ENCODE data around the gene CYP2W1. TPM values are rescaled to one million over a fixed set of nuclear protein-coding genes. Genes with fewer than 3 reads are reported as not detected.
"Not testable (repeated sequence)": the region's sequence is repeated elsewhere in the genome, so short reads cannot be mapped to it uniquely, and the experiment has no call there.

CYP2W1 gene
- polyA plus RNA-seq, 1 donor, result 598 TPM

GRCh38 chr7:959740-960139 lies 23.2 kb upstream of the CYP2W1 start:
- H3K4me3 ChIP-seq (ENCODE audit: low read length); H3K27ac ChIP-seq (ENCODE audit: low read length); DNase-seq; H3K36me3 ChIP-seq (ENCODE audit: control insufficient read depth, insufficient read depth, low read length); H3K27me3 ChIP-seq (ENCODE audit: control insufficient read depth, insufficient read depth, low read length): not testable (repeated sequence)
- Histone ChIP-seq H3K4me1 (ENCODE audit: control insufficient read depth, insufficient read depth, low read length) (peaks cover 31% of the 10 kb centered on the region), H3K9me3 (ENCODE audit: control insufficient read depth, low read depth, low read length) (peaks cover 18% of the 10 kb centered on the region)
- no CpG with 5 or more reads among the region's 10 CpGs for WGBS (ENCODE audit: insufficient coverage, low lambda C conversion rate)

DNA sequence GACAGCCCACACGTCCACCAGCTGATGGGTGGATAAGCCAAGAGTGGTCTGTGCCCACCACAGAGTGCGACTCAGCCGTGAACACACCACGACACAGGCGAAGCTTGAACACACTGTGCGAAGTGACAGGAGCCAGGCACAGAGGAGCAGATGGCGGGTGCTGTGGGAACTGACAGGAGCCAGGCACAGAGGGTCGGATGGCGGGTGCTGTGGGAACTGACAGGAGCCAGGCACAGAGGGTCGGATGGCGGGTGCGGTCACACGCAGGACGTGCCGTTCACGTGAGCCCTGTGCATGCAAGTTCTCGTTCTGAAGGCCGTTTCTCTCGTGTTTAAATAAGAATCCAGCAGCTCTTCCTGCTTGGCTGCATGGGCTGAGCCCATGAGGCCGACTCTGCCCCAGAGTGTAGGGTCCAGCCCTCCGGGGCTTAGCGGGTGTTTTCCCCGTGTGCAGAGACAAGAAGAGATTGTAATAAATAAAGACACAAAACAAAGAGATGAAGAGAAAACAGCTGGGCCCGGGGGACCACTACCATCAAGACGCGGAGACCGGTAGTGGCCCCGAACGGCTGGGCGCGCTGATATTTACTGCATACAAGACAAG lies 22.6 kb upstream of the CYP2W1 start:
- Histone ChIP-seq H3K27me3 (ENCODE audit: control insufficient read depth, insufficient read depth, low read length) (peaks cover 3% of the 10 kb centered on the region), H3K4me1 (ENCODE audit: control insufficient read depth, insufficient read depth, low read length) (peaks cover 32% of the 10 kb centered on the region), H3K9me3 (ENCODE audit: control insufficient read depth, low read depth, low read length) (peaks cover 14% of the 10 kb centered on the region), H3K4me3 (ENCODE audit: low read length) (no peak overlapping the region), H3K27ac (ENCODE audit: low read length) (no peak overlapping the region), H3K36me3 (ENCODE audit: control insufficient read depth, insufficient read depth, low read length) (no peaks in the 10 kb centered on the region)
- DNase-seq, result peak in 1 of 2 donors; percentile 53
- 100% methylated on average over 5 of the region's 31 CpGs for WGBS (ENCODE audit: insufficient coverage, low lambda C conversion rate)

DNA sequence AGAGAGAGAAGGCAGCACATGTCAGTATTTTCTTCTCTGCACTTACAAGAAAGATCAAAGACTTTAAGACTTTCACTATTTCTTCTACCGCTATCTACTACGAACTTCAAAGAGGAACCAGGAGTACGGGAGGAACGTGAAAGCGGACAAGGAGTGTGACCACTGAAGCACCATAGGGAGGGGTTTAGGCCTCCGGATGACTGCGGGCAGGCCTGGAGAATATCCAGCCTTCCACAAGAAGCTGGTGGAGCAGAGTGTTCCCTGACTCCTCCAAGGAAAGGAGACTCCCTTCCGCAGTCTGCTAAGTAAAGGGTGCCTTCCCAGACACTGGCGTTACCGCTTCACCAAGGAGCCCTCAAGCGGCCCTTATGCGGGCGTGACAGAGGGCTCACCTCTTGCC lies 22.0 kb upstream of the CYP2W1 start:
- not testable (repeated sequence) for DNase-seq; H3K36me3 ChIP-seq (ENCODE audit: control insufficient read depth, insufficient read depth, low read length); H3K27me3 ChIP-seq (ENCODE audit: control insufficient read depth, insufficient read depth, low read length); H3K27ac ChIP-seq (ENCODE audit: low read length); H3K4me3 ChIP-seq (ENCODE audit: low read length)
- Histone ChIP-seq H3K4me1 (ENCODE audit: control insufficient read depth, insufficient read depth, low read length) (peaks cover 32% of the 10 kb centered on the region), H3K9me3 (ENCODE audit: control insufficient read depth, low read depth, low read length) (peaks cover 14% of the 10 kb centered on the region)
- WGBS (ENCODE audit: insufficient coverage, low lambda C conversion rate), result no CpG with 5 or more reads among the region's 13 CpGs

- Histone ChIP-seq H3K27me3 (ENCODE audit: control insufficient read depth, insufficient read depth, low read length) (peaks cover 3% of the 10 kb centered on the region), H3K9me3 (ENCODE audit: control insufficient read depth, low read depth, low read length) (peaks cover 14% of the 10 kb centered on the region), H3K36me3 (ENCODE audit: control insufficient read depth, insufficient read depth, low read length) (peaks cover 9% of the 10 kb centered on the region), H3K27ac (ENCODE audit: low read length) (no peak overlapping the region), H3K4me1 (ENCODE audit: control insufficient read depth, insufficient read depth, low read length) (peaks cover 32% of the 10 kb centered on the region), H3K4me3 (ENCODE audit: low read length) (no peak overlapping the region)
- no peak for DNase-seq
- 80% methylated on average over 1 of the region's 37 CpGs for WGBS (ENCODE audit: insufficient coverage, low lambda C conversion rate)
Measured at GRCh38 chr7:961546-962400, 21.2 kb upstream of the CYP2W1 start.

DNA sequence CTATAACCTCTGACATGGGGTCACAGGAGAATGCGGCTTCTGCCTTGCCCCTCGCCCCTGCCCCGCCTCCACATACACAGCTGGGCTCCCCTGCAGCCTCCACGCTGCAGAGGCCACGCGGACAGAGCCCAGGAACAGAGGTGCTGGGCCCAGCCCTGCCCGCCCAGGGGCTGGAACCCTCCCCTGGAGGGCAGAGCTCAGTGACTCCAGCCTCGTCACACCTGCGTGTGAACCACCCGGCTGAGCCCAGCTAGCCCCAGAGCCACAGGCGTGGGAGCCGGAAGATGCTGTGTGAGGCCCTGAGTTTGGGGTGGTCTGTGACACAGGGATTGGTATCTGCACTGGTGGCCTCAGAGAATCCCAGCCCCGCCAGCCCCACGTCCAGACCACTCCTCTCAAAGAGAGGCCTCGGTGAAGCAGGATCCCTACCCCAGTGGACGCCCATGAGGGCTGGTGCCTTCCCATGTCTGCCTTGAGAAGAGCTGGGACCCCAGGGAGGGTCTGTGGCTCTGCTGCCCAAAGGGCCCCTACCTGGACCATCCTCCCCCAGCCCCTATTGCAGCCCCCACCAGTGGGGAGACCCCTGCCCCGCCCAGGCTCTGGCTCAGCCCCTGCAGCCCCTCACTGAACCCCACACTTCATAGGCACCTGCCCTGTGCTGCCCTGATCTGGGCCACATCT lies 20.4 kb upstream of the CYP2W1 start:
- Histone ChIP-seq H3K4me3 (ENCODE audit: low read length) (no peak overlapping the region), H3K36me3 (ENCODE audit: control insufficient read depth, insufficient read depth, low read length) (peaks cover 17% of the 10 kb centered on the region), H3K27me3 (ENCODE audit: control insufficient read depth, insufficient read depth, low read length) (peaks cover 3% of the 10 kb centered on the region), H3K9me3 (ENCODE audit: control insufficient read depth, low read depth, low read length) (peaks cover 17% of the 10 kb centered on the region), H3K4me1 (ENCODE audit: control insufficient read depth, insufficient read depth, low read length) (peaks cover 32% of the 10 kb centered on the region), H3K27ac (ENCODE audit: low read length) (no peak overlapping the region)
- WGBS (ENCODE audit: insufficient coverage, low lambda C conversion rate), result no CpG with 5 or more reads among the region's 17 CpGs
- DNase-seq, result no peak

- no CpG with 5 or more reads among the region's 37 CpGs for WGBS (ENCODE audit: insufficient coverage, low lambda C conversion rate)
- Histone ChIP-seq H3K27me3 (ENCODE audit: control insufficient read depth, insufficient read depth, low read length) (peaks cover 3% of the 10 kb centered on the region), H3K36me3 (ENCODE audit: control insufficient read depth, insufficient read depth, low read length) (peaks cover 26% of the 10 kb centered on the region), H3K4me3 (ENCODE audit: low read length) (no peak overlapping the region), H3K9me3 (ENCODE audit: control insufficient read depth, low read depth, low read length) (peaks cover 18% of the 10 kb centered on the region), H3K27ac (ENCODE audit: low read length) (no peak overlapping the region), H3K4me1 (ENCODE audit: control insufficient read depth, insufficient read depth, low read length) (peaks cover 25% of the 10 kb centered on the region)
- no peak for DNase-seq
Measured at GRCh38 chr7:963236-964078, 19.5 kb upstream of the CYP2W1 start.

DNA sequence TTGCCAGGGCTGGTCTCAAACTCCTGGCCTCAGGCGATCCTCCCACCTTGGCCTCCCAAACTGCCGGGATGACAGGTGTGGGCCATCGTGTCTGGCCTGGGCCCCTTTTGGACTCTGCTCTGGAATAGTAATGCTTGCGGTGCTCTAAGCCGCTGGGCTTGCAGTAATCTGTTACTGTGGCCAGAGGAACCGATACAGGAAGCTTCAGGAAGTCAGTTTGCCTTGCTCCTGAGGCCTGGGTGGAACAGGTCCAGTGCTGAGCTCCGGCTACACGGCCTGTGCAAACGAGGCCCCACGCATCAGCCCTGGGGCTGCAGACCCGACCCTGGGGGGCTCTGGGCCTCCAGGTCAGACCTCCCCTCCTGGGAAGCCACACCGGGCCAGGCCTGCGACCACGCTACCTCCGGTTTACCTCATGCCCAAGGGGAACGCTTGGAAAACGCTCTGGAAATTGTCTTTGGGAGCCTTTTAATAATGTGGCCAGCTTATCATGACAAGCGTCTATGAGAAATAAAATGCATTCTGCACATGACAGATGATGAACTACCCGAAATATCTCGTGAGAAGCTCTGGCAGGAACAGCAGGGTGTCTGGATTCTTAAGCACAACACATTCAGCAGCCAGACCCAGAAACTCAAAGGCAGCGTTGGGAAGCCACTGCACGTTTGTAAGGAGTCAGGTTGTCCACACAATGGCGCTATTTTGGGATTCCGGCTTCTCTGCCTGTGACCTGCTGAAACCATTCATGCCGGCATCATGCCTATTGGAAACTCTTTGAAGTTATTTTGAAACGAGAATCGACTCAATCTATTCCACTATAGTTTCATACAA lies 18.4 kb upstream of the CYP2W1 start:
- no peak overlapping the region for H3K4me3 ChIP-seq (ENCODE audit: low read length)
- H3K36me3 ChIP-seq (ENCODE audit: control insufficient read depth, insufficient read depth, low read length), result peaks cover 35% of the 10 kb centered on the region
- H3K9me3 ChIP-seq (ENCODE audit: control insufficient read depth, low read depth, low read length), result peaks cover 18% of the 10 kb centered on the region
- peaks cover 27% of the 10 kb centered on the region for H3K4me1 ChIP-seq (ENCODE audit: control insufficient read depth, insufficient read depth, low read length)
- peak overlapping the region; percentile 72 for H3K27ac ChIP-seq (ENCODE audit: low read length)
- peak; percentile 69 to 77 for DNase-seq
- no CpG with 5 or more reads among the region's 27 CpGs for WGBS (ENCODE audit: insufficient coverage, low lambda C conversion rate)
- H3K27me3 ChIP-seq (ENCODE audit: control insufficient read depth, insufficient read depth, low read length), result peaks cover 3% of the 10 kb centered on the region

GRCh38 chr7:966291-967069 lies 16.5 kb upstream of the CYP2W1 start:
- no peak overlapping the region for H3K27ac ChIP-seq (ENCODE audit: low read length)
- peaks cover 50% of the 10 kb centered on the region for H3K36me3 ChIP-seq (ENCODE audit: control insufficient read depth, insufficient read depth, low read length)
- 83% methylated on average over 1 of the region's 22 CpGs for WGBS (ENCODE audit: insufficient coverage, low lambda C conversion rate)
- no peak overlapping the region for H3K4me3 ChIP-seq (ENCODE audit: low read length)
- no peak for DNase-seq
- peaks cover 18% of the 10 kb centered on the region for H3K9me3 ChIP-seq (ENCODE audit: control insufficient read depth, low read depth, low read length)
- peaks cover 2% of the 10 kb centered on the region for H3K27me3 ChIP-seq (ENCODE audit: control insufficient read depth, insufficient read depth, low read length)
- H3K4me1 ChIP-seq (ENCODE audit: control insufficient read depth, insufficient read depth, low read length), result peaks cover 33% of the 10 kb centered on the region

Data from large intestine (tissue), 3 donors.